ENCODE results near the gene PTP4A1.
"Not testable (repeated sequence)": the region's sequence is repeated elsewhere in the genome, so short reads cannot be mapped to it uniquely, and the experiment has no call there.

Gene PTP4A1

DNA sequence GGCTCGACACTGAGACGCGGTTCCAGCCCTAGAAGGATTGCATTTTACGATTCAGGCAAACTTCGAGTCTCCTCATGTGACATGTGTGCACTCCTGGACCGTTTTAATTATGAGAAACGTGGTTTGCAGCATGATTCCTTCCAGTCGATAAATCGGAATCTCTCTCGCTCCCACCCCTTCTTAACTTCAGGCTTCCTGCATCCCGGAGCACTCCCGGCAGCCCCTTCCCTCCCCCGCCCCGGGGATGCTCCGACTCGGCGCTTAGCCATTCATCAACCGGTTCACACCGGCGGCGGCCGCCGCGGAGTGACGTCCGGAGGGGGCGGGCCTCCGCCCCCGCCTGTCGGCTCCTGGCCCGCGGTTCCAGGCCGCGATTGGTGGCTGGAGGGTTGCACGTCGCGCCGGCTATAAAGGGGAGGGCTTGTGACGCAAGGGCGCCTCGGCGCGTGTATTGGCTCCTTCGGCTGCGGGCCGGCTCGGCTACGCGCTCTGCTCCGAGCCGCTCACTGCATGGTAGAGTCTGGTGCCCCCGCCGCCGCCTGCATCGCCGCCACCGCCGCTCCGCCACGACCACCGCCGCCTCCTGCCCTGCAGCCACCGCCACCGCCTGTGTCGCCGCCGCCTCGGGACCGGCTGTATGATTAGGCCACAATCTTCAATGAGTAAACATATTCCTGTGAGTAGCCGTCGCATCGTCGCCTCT lies at the start of gene PTP4A1, which contains the start of gene LOC128125822:
Gene PTP4A1, plus strand, starts transcription at position 437 of the 703 bp plus-strand sequence. CDS start 4,401 bp downstream, outside the sequence.
Gene LOC128125822, plus strand, starts transcription at position 437 of the 703 bp plus-strand sequence.
- TF ChIP-seq, protein P1, sequence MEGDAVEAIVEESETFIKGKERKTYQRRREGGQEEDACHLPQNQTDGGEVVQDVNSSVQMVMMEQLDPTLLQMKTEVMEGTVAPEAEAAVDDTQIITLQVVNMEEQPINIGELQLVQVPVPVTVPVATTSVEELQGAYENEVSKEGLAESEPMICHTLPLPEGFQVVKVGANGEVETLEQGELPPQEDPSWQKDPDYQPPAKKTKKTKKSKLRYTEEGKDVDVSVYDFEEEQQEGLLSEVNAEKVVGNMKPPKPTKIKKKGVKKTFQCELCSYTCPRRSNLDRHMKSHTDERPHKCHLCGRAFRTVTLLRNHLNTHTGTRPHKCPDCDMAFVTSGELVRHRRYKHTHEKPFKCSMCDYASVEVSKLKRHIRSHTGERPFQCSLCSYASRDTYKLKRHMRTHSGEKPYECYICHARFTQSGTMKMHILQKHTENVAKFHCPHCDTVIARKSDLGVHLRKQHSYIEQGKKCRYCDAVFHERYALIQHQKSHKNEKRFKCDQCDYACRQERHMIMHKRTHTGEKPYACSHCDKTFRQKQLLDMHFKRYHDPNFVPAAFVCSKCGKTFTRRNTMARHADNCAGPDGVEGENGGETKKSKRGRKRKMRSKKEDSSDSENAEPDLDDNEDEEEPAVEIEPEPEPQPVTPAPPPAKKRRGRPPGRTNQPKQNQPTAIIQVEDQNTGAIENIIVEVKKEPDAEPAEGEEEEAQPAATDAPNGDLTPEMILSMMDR (IDR thresholded peaks at IDR 0.05; ENCODE audit: insufficient read depth, low read length, poor library complexity, severe bottlenecking): no peak
- peak; percentile 99 for DNase-seq (ENCODE audit: extremely low read depth, insufficient read length)
- peak within 1 kb of the TSS; percentile 97 for H3K4me3 ChIP-seq (replicated peaks; ENCODE audit: low read depth, low read length)
- peaks cover 2% of the 10 kb centered on the region for H3K36me3 ChIP-seq (ENCODE audit: control insufficient read depth, insufficient read depth, low read length)
- no peaks in the 10 kb centered on the region for H3K27me3 ChIP-seq (replicated peaks; ENCODE audit: control insufficient read depth, insufficient read depth, low read length)

DNA sequence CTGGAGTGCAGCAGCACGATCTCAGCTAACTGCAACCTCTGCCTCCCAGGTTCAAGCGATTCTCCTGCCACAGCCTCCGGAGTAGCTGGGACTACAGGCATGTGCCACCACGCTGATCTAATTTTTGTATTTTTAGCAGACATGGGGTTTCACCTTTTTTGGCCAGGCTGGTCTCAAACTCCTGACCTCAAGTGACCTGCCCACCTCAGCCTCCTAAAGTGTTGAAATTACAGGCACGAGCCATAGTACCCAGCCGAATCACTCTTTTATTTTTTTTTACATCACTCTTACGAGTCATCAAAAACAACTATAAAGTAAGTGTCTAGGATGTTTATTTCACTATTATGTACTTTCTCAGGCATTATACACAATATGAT lies 49.4 kb upstream of the PTP4A1 start:
- not testable (repeated sequence) for H3K36me3 ChIP-seq (ENCODE audit: control insufficient read depth, insufficient read depth, low read length); H3K4me3 ChIP-seq (replicated peaks; ENCODE audit: low read depth, low read length); DNase-seq (ENCODE audit: extremely low read depth, insufficient read length); H3K27me3 ChIP-seq (replicated peaks; ENCODE audit: control insufficient read depth, insufficient read depth, low read length)

DNA sequence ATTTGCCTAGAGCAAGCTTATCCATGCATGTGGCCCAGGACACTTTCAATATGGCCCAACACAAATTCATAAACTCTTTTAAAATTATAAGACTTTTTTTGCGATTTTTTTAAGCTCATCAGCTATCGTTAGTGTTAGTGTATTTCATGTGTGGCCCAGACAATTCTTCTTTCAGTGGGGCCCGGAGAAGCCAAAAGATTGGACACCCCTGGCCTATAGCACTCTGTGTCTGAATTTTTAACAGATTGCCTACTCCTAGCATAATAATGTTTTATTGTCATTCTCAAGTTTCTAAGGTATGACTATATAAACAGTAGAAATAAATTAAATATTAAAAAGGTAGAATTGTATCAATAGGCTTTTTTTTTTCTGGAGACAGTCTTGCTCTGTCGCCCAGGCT lies 48.6 kb upstream of the PTP4A1 start:
- no peaks in the 10 kb centered on the region for H3K36me3 ChIP-seq (ENCODE audit: control insufficient read depth, insufficient read depth, low read length)
- H3K27me3 ChIP-seq (replicated peaks; ENCODE audit: control insufficient read depth, insufficient read depth, low read length): no peaks in the 10 kb centered on the region
- H3K4me3 ChIP-seq (replicated peaks; ENCODE audit: low read depth, low read length): no peak overlapping the region
- TF ChIP-seq, protein P1 (IDR thresholded peaks at IDR 0.05; ENCODE audit: insufficient read depth, low read length, poor library complexity, severe bottlenecking): no peak
- DNase-seq (ENCODE audit: extremely low read depth, insufficient read length): no peak

DNA sequence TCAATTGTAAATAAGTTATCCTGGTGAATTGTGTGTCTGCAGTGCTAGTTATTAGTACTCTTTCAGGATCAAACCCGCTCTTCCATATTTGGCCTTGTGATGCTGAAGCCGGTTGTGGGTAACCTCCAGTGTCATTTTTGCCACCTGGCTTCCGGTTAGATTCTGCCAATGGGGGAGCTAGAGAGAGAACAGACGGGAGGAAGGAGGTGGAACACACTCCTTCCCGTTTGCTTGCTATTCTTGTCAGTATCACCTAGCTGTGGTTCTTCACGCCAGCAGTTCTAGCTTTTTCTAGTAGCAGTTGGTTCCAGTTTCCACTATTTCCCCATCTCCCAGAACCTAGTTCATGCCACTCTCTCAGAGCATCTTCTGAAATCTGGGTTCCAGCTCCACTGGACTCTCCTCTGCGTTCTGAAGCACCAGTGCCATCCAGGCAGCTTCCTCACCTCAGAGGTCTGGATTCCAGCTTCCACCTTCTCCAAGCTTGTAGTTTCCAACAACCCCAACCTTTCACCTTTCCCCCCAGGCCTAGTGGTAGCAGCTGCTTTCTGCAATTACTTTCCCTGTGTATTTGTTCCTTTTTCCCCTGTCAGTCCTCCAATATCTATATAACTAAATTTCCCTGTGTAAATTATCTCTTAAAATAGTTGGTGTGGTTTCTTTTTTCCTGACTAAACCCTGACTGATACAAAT lies 46.9 kb upstream of the PTP4A1 start:
- no peak for DNase-seq (ENCODE audit: extremely low read depth, insufficient read length)
- H3K4me3 ChIP-seq (replicated peaks; ENCODE audit: low read depth, low read length): no peak overlapping the region
- TF ChIP-seq, protein P1 (IDR thresholded peaks at IDR 0.05; ENCODE audit: insufficient read depth, low read length, poor library complexity, severe bottlenecking): no peak
- no peaks in the 10 kb centered on the region for H3K27me3 ChIP-seq (replicated peaks; ENCODE audit: control insufficient read depth, insufficient read depth, low read length)
- H3K36me3 ChIP-seq (ENCODE audit: control insufficient read depth, insufficient read depth, low read length): no peaks in the 10 kb centered on the region

DNA sequence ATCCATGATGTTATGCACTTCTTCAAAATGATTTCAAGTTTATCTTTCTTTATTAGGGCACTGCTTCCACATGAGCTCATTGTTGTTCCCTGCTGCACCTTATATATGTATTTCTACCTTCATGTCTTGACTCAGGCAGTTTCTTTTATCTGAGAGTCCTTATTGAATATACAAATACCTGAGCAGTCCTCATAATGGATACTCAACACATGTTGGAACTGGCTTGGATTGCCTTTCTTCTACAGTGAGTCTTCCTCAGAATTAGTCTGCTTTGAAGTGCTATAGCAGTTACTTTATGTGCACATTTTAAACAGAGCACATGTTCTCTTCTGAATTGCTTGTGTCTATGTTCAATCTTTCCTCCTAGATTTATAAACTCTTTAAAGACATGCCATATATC lies 45.3 kb upstream of the PTP4A1 start:
- TF ChIP-seq, protein P1 (IDR thresholded peaks at IDR 0.05; ENCODE audit: insufficient read depth, low read length, poor library complexity, severe bottlenecking): no peak
- Histone ChIP-seq H3K36me3 (ENCODE audit: control insufficient read depth, insufficient read depth, low read length) (no peaks in the 10 kb centered on the region), H3K4me3 (replicated peaks; ENCODE audit: low read depth, low read length) (no peak overlapping the region), H3K27me3 (replicated peaks; ENCODE audit: control insufficient read depth, insufficient read depth, low read length) (no peaks in the 10 kb centered on the region)
- DNase-seq (ENCODE audit: extremely low read depth, insufficient read length): no peak
